ENCODE results near the gene VOPP1.
A peak's percentile ranks its signal among the peaks of the same experiment; 100 is the strongest.

VOPP1 gene

GRCh38 chr7:55570218-55570873, 2.0 kb downstream of the VOPP1 start:
- no peak overlapping the region for H3K27ac ChIP-seq (ENCODE audit: low read depth, low read length)

GRCh38 chr7:55569797-55570196, 2.5 kb downstream of the VOPP1 start:
- no peak overlapping the region for H3K27ac ChIP-seq (ENCODE audit: low read depth, low read length)
- H3K36me3 ChIP-seq (ENCODE audit: control insufficient read depth in 5 of 5, insufficient read depth in 5 of 5, low read length in 5 of 5) = no peaks in the 10 kb centered on the region
- H3K4me1 ChIP-seq (ENCODE audit: control insufficient read depth in 5 of 5, insufficient read depth in 5 of 5, low read length in 5 of 5) = peaks cover 10 to 61% (median 50%) of the 10 kb centered on the region in 5 donors
- H3K4me3 ChIP-seq (ENCODE audit: low read depth in 1 of 5, low read length in 5 of 5) = no peak overlapping the region
- no peaks in the 10 kb centered on the region for H3K9me3 ChIP-seq (ENCODE audit: control insufficient read depth in 5 of 5, low read length in 5 of 5)
- no peak overlapping the region for H3K9ac ChIP-seq (ENCODE audit: low read length in 5 of 5)
- no peaks in the 10 kb centered on the region for H3K27me3 ChIP-seq (ENCODE audit: control insufficient read depth in 5 of 5, insufficient read depth in 4 of 5, low read length in 5 of 5)

More at GRCh38 chr7:55570218-55570873, 2.0 kb downstream of the VOPP1 start:
- Histone ChIP-seq H3K36me3 (ENCODE audit: control insufficient read depth in 5 of 5, insufficient read depth in 5 of 5, low read length in 5 of 5) (no peaks in the 10 kb centered on the region), H3K9ac (ENCODE audit: low read length in 5 of 5) (no peak overlapping the region), H3K27me3 (ENCODE audit: control insufficient read depth in 5 of 5, insufficient read depth in 4 of 5, low read length in 5 of 5) (no peaks in the 10 kb centered on the region), H3K9me3 (ENCODE audit: control insufficient read depth in 5 of 5, low read length in 5 of 5) (no peaks in the 10 kb centered on the region), H3K4me1 (ENCODE audit: control insufficient read depth in 5 of 5, insufficient read depth in 5 of 5, low read length in 5 of 5) (peaks cover 10 to 61% (median 50%) of the 10 kb centered on the region in 5 donors), H3K4me3 (ENCODE audit: low read depth in 1 of 5, low read length in 5 of 5) (peak overlapping the region in 1 of 5 donors; percentile 91)

- no peaks in the 10 kb centered on the region for H3K27me3 ChIP-seq (ENCODE audit: control insufficient read depth in 5 of 5, insufficient read depth in 4 of 5, low read length in 5 of 5)
- peaks cover 10 to 59% (median 49%) of the 10 kb centered on the region in 5 donors for H3K4me1 ChIP-seq (ENCODE audit: control insufficient read depth in 5 of 5, insufficient read depth in 5 of 5, low read length in 5 of 5)
- H3K36me3 ChIP-seq (ENCODE audit: control insufficient read depth in 5 of 5, insufficient read depth in 5 of 5, low read length in 5 of 5) = no peaks in the 10 kb centered on the region
- H3K9me3 ChIP-seq (ENCODE audit: control insufficient read depth in 5 of 5, low read length in 5 of 5) = no peaks in the 10 kb centered on the region
- peak overlapping the region in 1 of 5 donors; percentile 16 for H3K9ac ChIP-seq (ENCODE audit: low read length in 5 of 5)
- H3K27ac ChIP-seq (ENCODE audit: low read depth, low read length) = peak overlapping the region; percentile 31
- no peak overlapping the region for H3K4me3 ChIP-seq (ENCODE audit: low read depth in 1 of 5, low read length in 5 of 5)
These were observed 3.0 kb downstream of the VOPP1 start for GRCh38 chr7:55569269-55569663.

- peak overlapping the region in 1 of 5 donors; percentile 16 for H3K9ac ChIP-seq (ENCODE audit: low read length in 5 of 5)
These were observed 3.6 kb downstream of the VOPP1 start for GRCh38 chr7:55568613-55569268.

GRCh38 chr7:55567571-55567970, 4.7 kb downstream of the VOPP1 start:
- H3K36me3 ChIP-seq (ENCODE audit: control insufficient read depth in 5 of 5, insufficient read depth in 5 of 5, low read length in 5 of 5) = no peaks in the 10 kb centered on the region
- no peak overlapping the region for H3K9ac ChIP-seq (ENCODE audit: low read length in 5 of 5)
- no peak overlapping the region for H3K27ac ChIP-seq (ENCODE audit: low read depth, low read length)
- no peaks in the 10 kb centered on the region for H3K27me3 ChIP-seq (ENCODE audit: control insufficient read depth in 5 of 5, insufficient read depth in 4 of 5, low read length in 5 of 5)
- peaks cover 2 to 45% (median 39%) of the 10 kb centered on the region in 5 donors for H3K4me1 ChIP-seq (ENCODE audit: control insufficient read depth in 5 of 5, insufficient read depth in 5 of 5, low read length in 5 of 5)
- H3K9me3 ChIP-seq (ENCODE audit: control insufficient read depth in 5 of 5, low read length in 5 of 5) = no peaks in the 10 kb centered on the region
- no peak overlapping the region for H3K4me3 ChIP-seq (ENCODE audit: low read depth in 1 of 5, low read length in 5 of 5)

More at GRCh38 chr7:55568613-55569268, 3.6 kb downstream of the VOPP1 start:
- peak overlapping the region in 1 of 5 donors; percentile 12 for H3K4me3 ChIP-seq (ENCODE audit: low read depth in 1 of 5, low read length in 5 of 5)
- H3K36me3 ChIP-seq (ENCODE audit: control insufficient read depth in 5 of 5, insufficient read depth in 5 of 5, low read length in 5 of 5) = no peaks in the 10 kb centered on the region
- peak overlapping the region; percentile 31 for H3K27ac ChIP-seq (ENCODE audit: low read depth, low read length)
- H3K27me3 ChIP-seq (ENCODE audit: control insufficient read depth in 5 of 5, insufficient read depth in 4 of 5, low read length in 5 of 5) = no peaks in the 10 kb centered on the region
- H3K4me1 ChIP-seq (ENCODE audit: control insufficient read depth in 5 of 5, insufficient read depth in 5 of 5, low read length in 5 of 5) = peaks cover 9 to 57% (median 48%) of the 10 kb centered on the region in 5 donors
- no peaks in the 10 kb centered on the region for H3K9me3 ChIP-seq (ENCODE audit: control insufficient read depth in 5 of 5, low read length in 5 of 5)

- Histone ChIP-seq H3K4me3 (ENCODE audit: low read depth in 1 of 5, low read length in 5 of 5) (no peak overlapping the region), H3K27ac (ENCODE audit: low read depth, low read length) (no peak overlapping the region), H3K9ac (ENCODE audit: low read length in 5 of 5) (no peak overlapping the region), H3K36me3 (ENCODE audit: control insufficient read depth in 5 of 5, insufficient read depth in 5 of 5, low read length in 5 of 5) (no peaks in the 10 kb centered on the region), H3K27me3 (ENCODE audit: control insufficient read depth in 5 of 5, insufficient read depth in 4 of 5, low read length in 5 of 5) (no peaks in the 10 kb centered on the region), H3K9me3 (ENCODE audit: control insufficient read depth in 5 of 5, low read length in 5 of 5) (no peaks in the 10 kb centered on the region), H3K4me1 (ENCODE audit: control insufficient read depth in 5 of 5, insufficient read depth in 5 of 5, low read length in 5 of 5) (peaks cover 2 to 37% (median 30%) of the 10 kb centered on the region in 5 donors)
These were observed 6.6 kb downstream of the VOPP1 start for GRCh38 chr7:55565681-55566080.

- Histone ChIP-seq H3K36me3 (ENCODE audit: control insufficient read depth in 5 of 5, insufficient read depth in 5 of 5, low read length in 5 of 5) (no peaks in the 10 kb centered on the region), H3K27me3 (ENCODE audit: control insufficient read depth in 5 of 5, insufficient read depth in 4 of 5, low read length in 5 of 5) (no peaks in the 10 kb centered on the region), H3K27ac (ENCODE audit: low read depth, low read length) (no peak overlapping the region), H3K9ac (ENCODE audit: low read length in 5 of 5) (peak overlapping the region in 4 of 5 donors; percentile 13 to 44 (median 28)), H3K9me3 (ENCODE audit: control insufficient read depth in 5 of 5, low read length in 5 of 5) (no peaks in the 10 kb centered on the region), H3K4me1 (ENCODE audit: control insufficient read depth in 5 of 5, insufficient read depth in 5 of 5, low read length in 5 of 5) (peaks cover 0 to 23% (median 13%) of the 10 kb centered on the region in 5 donors), H3K4me3 (ENCODE audit: low read depth in 1 of 5, low read length in 5 of 5) (no peak overlapping the region)
These were observed 8.5 kb downstream of the VOPP1 start for GRCh38 chr7:55563596-55564325.

- no peaks in the 10 kb centered on the region for H3K27me3 ChIP-seq (ENCODE audit: control insufficient read depth in 5 of 5, insufficient read depth in 4 of 5, low read length in 5 of 5)
- no peak overlapping the region for H3K9ac ChIP-seq (ENCODE audit: low read length in 5 of 5)
- no peak overlapping the region for H3K4me3 ChIP-seq (ENCODE audit: low read depth in 1 of 5, low read length in 5 of 5)
- H3K9me3 ChIP-seq (ENCODE audit: control insufficient read depth in 5 of 5, low read length in 5 of 5) = no peaks in the 10 kb centered on the region
- H3K4me1 ChIP-seq (ENCODE audit: control insufficient read depth in 5 of 5, insufficient read depth in 5 of 5, low read length in 5 of 5) = peaks cover 0 to 17% (median 13%) of the 10 kb centered on the region in 5 donors
- no peaks in the 10 kb centered on the region for H3K36me3 ChIP-seq (ENCODE audit: control insufficient read depth in 5 of 5, insufficient read depth in 5 of 5, low read length in 5 of 5)
- H3K27ac ChIP-seq (ENCODE audit: low read depth, low read length) = no peak overlapping the region
These were observed 10.6 kb downstream of the VOPP1 start for GRCh38 chr7:55561690-55562089.

GRCh38 chr7:55558962-55559920, 13.1 kb downstream of the VOPP1 start:
- H3K27me3 ChIP-seq (ENCODE audit: control insufficient read depth in 5 of 5, insufficient read depth in 4 of 5, low read length in 5 of 5) = no peaks in the 10 kb centered on the region
- peaks cover 0 to 12% (median 6%) of the 10 kb centered on the region in 5 donors for H3K36me3 ChIP-seq (ENCODE audit: control insufficient read depth in 5 of 5, insufficient read depth in 5 of 5, low read length in 5 of 5)
- no peak overlapping the region for H3K27ac ChIP-seq (ENCODE audit: low read depth, low read length)
- H3K4me3 ChIP-seq (ENCODE audit: low read depth in 1 of 5, low read length in 5 of 5) = no peak overlapping the region
- no peak overlapping the region for H3K9ac ChIP-seq (ENCODE audit: low read length in 5 of 5)
- peaks cover 0 to 16% (median 10%) of the 10 kb centered on the region in 5 donors for H3K4me1 ChIP-seq (ENCODE audit: control insufficient read depth in 5 of 5, insufficient read depth in 5 of 5, low read length in 5 of 5)
- no peaks in the 10 kb centered on the region for H3K9me3 ChIP-seq (ENCODE audit: control insufficient read depth in 5 of 5, low read length in 5 of 5)

Measured in subcutaneous abdominal adipose tissue (tissue), 5 donors.